GM10266 (cell line): ENCODE measurements around the gene INTS14.

Source experiments
- DNase-seq: peaks from one replicate; pipeline ENCODE4 v3.0.0; 2012; ENCODE audit errors: extremely low spot score
- CTCF ChIP-seq: IDR thresholded peaks from 2 replicates; pipeline ENCODE4 v1.5.1; 2012; ENCODE audit warnings: mild to moderate bottlenecking, low read depth; ENCODE audit not compliant: control insufficient read depth, insufficient read depth; ENCODE audit errors: missing control alignments

Gene INTS14

GRCh38 chr15:65610871-65611718 is at the start of gene INTS14:
INTS14 (minus strand) TSS chr15:65611131; CDS start chr15:65607380, 3,751 bp downstream.
- TF ChIP-seq CTCF: peak; percentile 79
- DNase-seq: peak; percentile 95

GRCh38 chr15:65659502-65660052 is 48.6 kb upstream of the INTS14 start:
- DNase-seq: no peak

GRCh38 chr15:65655457-65655856 is 44.5 kb upstream of the INTS14 start:
- no peak for DNase-seq
- no peak for TF ChIP-seq CTCF

More at GRCh38 chr15:65659502-65660052, 48.6 kb upstream of the INTS14 start:
- TF ChIP-seq CTCF: no peak

GRCh38 chr15:65655026-65655425 is 44.1 kb upstream of the INTS14 start:
- TF ChIP-seq CTCF: no peak
- no peak for DNase-seq

GRCh38 chr15:65653801-65654521 is 43.0 kb upstream of the INTS14 start:
- DNase-seq: no peak
- TF ChIP-seq CTCF: no peak

GRCh38 chr15:65653341-65653740 is 42.4 kb upstream of the INTS14 start:
- no peak for DNase-seq
- no peak for TF ChIP-seq CTCF
